HG03457 (cell line): ENCODE results near the gene NASP.

Source experiments
- ATAC-seq: cut with Tn5 transposase; IDR thresholded peaks from one replicate; pipeline ENCODE4 v1.9.1; 2021; ENCODE audit warnings: moderate number of reproducible peaks; ENCODE audit not compliant: unreplicated experiment

NASP gene

DNA sequence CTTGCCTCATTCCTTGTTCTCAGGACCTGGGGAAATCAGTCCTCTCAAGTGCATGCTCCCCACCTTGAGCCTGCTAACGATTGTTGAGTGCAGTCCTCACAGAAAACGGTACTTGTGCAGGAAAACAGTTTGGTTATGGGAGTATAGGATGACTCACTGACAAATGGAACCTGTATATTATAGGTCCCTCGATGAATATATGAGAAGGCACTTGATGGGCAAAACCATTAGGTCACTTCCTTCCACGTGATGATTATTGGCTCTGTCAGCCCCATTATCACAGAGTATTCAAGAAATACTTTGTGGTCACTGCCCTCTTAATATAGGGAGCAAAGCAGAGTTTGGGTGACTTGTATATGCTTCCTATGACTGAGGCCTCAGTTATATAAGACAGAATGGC lies 33.8 kb downstream of the NASP start:
- ATAC-seq: no peak

- no peak for ATAC-seq
Observed at GRCh38 chr1:45619149-45619921, 35.5 kb downstream of the NASP start.

- ATAC-seq: no peak
Observed at GRCh38 chr1:45620588-45621500, 37.0 kb downstream of the NASP start.

DNA sequence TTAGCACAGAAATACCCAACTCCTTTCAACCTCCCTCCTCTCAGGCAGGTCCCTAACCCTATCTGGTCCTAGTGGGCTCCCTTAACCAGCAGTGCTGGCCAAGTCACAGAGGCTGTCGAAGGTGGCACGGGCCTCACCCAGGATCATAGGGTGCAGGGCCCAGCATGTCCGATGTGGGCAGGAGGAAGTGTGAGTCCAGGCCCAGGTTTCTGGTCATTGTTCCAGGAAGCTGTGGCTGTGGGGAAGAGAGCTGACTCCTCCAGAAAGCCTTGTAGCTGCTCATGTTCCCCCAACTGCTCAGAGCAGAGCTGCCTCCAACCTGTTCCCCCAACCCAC lies 37.6 kb downstream of the NASP start:
- no peak for ATAC-seq

GRCh38 chr1:45621895-45622523 lies 38.2 kb downstream of the NASP start:
- no peak for ATAC-seq

GRCh38 chr1:45622524-45623394 lies 38.9 kb downstream of the NASP start:
- no peak for ATAC-seq

DNA sequence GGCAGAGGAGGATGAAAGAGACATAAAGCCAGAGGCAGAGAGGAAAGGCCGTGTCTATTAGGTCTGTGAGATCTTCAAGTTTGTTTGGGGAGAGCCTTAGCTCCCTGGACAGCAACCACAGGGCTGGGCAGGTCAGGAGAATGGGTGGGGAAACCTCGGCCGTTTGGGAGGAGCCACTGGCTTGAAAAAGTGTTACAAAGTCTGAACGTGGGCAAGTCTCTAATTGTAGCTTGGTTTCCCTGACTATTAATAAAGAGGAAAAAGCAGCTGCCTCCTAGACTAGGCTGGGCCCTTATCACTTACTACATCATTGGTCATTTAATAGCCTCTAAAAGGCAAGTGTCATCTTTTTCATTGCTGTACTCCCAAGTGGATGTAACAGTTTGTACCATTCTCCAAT lies 40.1 kb downstream of the NASP start, which contains the start of gene CCDC17:
Gene CCDC17 (minus strand): TSS at position 83 of the 400 bp plus-strand sequence. CDS start 145 bp downstream, outside the sequence.
- no peak for ATAC-seq

- no peak for ATAC-seq
Observed at GRCh38 chr1:45629035-45629434, 45.2 kb downstream of the NASP start.

- ATAC-seq: no peak
Observed at GRCh38 chr1:45630429-45630828, 46.6 kb downstream of the NASP start.

DNA sequence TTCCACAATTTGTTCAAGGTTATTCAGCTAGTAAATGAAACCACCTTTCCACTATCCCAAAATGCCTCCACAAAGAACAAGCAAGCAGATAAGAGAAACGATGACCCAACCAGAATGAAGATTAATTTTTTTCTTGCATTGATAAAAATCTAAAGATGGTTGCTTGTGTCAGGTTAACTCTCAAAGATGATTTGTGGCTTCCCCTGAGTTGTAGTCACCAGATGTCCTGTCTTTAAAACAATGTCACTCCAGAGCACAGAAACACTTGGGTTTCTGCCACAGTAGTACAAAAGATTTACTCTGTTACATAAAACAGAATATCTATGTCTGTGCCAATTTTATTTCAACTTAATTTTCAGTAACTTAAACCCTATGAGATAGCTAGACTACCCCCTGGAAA lies 51.4 kb downstream of the NASP start:
- ATAC-seq: no peak

- no peak for ATAC-seq
Observed at GRCh38 chr1:45640293-45640692, 56.5 kb downstream of the NASP start.

DNA sequence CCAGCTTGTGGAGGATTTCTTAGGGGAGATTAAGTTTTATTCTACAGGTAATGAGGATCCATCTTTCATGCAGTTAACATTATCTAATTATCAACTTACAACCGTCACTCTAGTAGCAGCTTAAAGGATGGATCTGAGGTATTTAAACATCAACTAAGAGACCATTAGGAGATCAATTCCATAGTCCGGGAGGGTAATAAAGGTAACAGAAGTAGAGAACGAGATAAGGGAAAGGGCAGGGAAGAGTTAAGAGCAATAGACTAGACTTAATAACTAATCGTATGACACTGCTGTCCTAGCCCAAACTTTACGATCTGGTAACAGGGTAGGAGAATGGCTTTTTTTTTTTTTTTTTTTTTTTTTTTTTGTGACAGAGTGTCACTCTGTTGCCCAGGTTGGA lies 59.5 kb downstream of the NASP start:
- no peak for ATAC-seq

- ATAC-seq: no peak
Observed at GRCh38 chr1:45643978-45644377, 60.1 kb downstream of the NASP start.

DNA sequence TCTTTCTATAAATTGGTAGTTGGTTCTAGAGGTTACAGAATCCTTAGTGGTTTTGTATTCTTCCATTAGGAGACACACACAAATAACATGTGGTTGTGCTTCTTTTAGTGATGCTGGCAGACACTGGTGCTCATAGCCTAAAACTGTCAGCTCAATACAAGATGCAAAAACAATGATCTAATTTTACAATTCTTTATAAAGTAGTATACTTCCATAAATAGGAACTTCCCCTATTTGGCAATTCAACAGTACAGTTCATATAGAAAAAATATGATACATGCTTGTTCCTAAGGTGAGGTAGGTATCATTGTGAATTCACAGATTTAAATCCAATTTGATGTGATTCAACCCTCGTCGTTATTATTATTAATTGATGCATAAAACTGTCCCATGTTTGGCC lies 60.8 kb downstream of the NASP start:
- ATAC-seq: no peak

- ATAC-seq: no peak
Observed at GRCh38 chr1:45647248-45648021, 63.6 kb downstream of the NASP start.

DNA sequence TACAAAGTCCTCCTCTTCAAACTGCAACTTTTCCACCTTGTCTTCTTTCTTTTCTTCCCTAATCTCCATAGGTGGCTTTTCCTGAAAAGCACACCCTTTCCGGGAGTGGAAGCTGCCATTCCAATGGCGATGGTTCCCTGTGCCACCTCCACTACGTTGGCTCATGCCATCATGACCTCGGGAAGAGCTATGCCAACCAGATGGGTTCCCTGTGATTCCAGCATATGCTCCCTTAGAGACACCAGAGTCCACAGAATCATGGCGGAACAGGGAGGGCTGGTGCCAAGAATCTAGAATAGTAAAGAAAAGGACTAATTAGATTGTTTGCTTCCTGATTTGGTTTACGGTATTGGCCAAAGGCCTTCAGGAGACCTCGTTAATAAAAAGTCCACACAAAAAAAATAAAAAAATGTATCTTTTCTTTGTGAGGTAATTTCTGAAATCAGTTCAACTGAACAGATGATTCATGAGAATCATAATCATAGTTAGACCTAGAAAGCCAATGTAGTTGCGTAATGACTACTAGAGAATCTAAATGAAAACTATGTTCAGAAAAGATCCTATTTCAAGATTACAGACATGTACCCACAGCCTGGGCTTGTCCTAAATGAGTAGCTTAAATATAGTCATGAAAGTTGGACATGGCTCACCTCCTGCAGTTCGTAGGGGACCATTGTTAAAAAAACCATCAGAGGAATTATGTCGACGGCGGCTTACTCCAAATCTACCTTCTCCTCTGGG lies 70.9 kb downstream of the NASP start:
- no peak for ATAC-seq

DNA sequence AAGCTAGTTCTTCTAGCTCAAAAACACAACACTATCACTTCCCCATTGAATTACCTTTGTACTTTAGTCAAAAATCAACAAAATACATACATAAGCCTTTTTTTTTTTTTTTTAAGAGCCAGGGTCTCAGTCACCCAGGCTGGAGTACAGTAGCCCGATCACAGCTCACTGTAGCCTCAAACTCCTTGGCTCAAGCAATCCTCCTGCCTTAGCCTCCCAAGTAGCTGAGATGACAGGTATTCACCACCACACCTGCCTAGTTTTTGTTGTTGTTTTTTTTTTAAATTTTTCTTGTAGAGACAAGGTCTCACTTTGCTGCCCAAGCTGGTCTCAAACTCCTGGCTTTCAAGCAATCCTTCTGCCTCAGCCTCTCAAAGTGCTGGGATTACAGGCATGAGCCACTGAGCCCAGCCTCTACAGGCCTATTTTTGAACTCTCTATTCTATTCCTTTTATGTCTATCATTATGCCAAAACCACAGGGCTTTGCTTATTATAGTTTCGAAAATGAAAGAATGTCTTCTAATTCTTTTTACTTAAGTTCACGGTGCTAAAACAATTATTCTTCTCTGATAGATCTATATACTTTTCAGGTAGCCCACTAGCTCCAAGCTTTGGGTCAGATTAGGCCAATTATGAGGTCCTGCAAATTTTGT lies 72.9 kb downstream of the NASP start:
- ATAC-seq: no peak

GRCh38 chr1:45658171-45658570 lies 74.3 kb downstream of the NASP start:
- no peak for ATAC-seq

DNA sequence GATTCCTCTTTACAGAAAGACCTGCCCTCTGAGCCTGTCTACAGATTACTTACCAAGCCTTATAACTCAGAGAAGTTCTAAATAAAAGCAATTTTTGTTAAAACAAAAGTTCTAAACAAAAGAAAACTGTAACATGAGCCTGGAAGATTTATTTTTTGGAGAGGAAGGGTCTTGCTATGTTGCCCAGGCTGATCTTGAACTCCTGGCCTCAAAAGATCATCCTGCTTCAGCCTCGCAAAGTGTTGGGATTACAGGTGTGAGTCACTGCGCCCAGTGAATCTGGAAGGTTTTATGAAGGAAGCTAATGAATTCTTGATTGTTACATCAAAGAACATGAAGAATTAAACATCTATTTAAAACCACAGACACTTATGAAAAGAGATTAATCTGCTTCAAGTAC lies 75.4 kb downstream of the NASP start:
- ATAC-seq: no peak
